Body of pancreas (tissue), 4 donors: ENCODE measurements around the gene ZNF287.

ENCODE experiments used
- POLR2A ChIP-seq, 3 donors: fragments of 450-650 bp; IDR thresholded peaks; one replicate each; pipeline ENCODE4 v1.6.1; 2016; ENCODE audit warnings: antibody characterized with exemption in 3 of 3, mild to moderate bottlenecking in 2 of 3
- TF ChIP-seq, protein P1 (sequence below), 7 experiments: fragments of 450-650 bp in 4 of 7; fragments of 200-600 bp in 3 of 7; sonication (generic) in 3 of 7; IDR thresholded peaks; one replicate each; pipeline ENCODE4 v1.5.1; 2016 to 2019; ENCODE audit warnings: antibody characterized with exemption in 7 of 7

DNA sequence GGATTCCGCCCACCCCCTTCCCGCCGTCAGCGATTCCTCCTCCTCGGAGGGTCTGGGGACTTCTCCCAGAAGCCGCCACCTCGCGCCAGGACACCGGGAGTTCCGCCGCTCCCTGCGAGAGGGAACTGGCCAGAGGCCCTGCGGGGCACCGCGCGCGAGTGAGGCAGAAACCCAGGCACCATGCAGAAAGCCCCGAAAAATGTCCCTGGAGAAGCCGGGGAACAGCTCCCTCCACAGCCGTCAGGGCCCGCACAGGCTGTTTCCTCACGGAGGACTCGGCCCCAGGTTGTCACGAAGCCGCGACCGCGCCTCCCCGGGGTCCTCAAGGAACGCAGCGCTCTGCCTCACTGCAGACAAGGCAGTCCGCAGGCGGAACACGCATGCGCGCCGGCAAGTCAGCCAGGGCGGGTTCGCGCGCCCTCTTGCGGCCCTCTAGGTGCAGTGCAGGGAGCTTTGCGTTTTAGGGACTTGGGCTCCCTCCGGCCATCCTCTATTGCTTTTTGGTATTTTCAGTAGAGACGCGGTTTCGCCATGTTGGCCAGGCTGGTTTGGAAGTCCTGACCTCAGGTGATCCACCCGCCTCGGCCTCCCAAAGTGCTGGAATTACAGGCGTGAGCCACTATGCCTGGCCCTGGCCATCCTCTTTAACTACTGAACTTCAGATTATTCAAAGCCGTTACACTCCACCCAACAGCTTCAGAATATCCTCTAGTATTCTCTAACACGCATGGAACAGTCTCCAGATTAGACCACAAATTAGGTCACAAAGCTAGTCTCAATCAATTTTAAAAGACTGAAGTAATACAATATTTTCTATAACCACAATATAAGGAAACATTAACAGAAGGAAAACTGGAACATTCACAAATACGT lies 20.3 kb upstream of the ZNF287 start:
- TF ChIP-seq POLR2A (IDR thresholded peaks at IDR 0.05): peak in 2 of 3 donors; percentile 55 to 57
- TF ChIP-seq, protein P1, sequence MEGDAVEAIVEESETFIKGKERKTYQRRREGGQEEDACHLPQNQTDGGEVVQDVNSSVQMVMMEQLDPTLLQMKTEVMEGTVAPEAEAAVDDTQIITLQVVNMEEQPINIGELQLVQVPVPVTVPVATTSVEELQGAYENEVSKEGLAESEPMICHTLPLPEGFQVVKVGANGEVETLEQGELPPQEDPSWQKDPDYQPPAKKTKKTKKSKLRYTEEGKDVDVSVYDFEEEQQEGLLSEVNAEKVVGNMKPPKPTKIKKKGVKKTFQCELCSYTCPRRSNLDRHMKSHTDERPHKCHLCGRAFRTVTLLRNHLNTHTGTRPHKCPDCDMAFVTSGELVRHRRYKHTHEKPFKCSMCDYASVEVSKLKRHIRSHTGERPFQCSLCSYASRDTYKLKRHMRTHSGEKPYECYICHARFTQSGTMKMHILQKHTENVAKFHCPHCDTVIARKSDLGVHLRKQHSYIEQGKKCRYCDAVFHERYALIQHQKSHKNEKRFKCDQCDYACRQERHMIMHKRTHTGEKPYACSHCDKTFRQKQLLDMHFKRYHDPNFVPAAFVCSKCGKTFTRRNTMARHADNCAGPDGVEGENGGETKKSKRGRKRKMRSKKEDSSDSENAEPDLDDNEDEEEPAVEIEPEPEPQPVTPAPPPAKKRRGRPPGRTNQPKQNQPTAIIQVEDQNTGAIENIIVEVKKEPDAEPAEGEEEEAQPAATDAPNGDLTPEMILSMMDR (IDR thresholded peaks at IDR 0.05): peak; percentile 94 to 99 (median 98)
